ENCODE data around the gene ZFYVE27. TPM values are rescaled to one million over a fixed set of nuclear protein-coding genes. Genes with fewer than 3 reads are reported as not detected.

The ZFYVE27 gene
- total RNA-seq, 4 donors from 2014 or later, result 10.1 to 16.0 (median 13.4) TPM

DNA sequence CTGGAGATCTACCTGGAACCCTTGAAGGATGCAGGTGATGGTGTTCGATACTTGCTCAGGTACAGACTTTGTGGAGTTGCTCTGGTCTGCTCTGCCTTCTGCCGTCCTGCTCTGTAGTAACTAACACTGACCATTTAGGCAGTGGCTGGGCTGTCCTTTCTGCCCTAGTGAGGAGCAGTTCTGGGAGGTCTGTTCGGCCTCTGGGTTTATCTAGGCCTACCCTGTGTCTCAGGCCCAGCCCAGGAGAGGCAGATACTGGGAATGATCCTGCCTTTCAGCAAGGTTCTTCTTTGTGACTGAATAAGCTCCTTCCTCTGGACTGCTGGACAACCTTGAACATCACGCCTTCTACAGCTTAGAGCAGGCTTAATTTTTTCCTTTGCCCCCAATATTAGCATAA, 1.7 kb downstream of the ZFYVE27 start:
- no peaks in the 10 kb centered on the region for H3K9me3 ChIP-seq
- no peak for TF ChIP-seq CTCF (IDR thresholded peaks at IDR 0.05)
- no peak for TF ChIP-seq POLR2A (IDR thresholded peaks at IDR 0.05)
- H3K4me1 ChIP-seq, result peaks cover 9 to 52% (median 17%) of the 10 kb centered on the region in 3 donors
- no peak for DNase-seq
- intact Hi-C loops (cut with DNase I), result loop anchor here (5.0 to 10.0 kb wide), 2 partner anchors 41 to 64 kb away; no protein-coding TSS in a partner anchor
- H3K27ac ChIP-seq, result no peak overlapping the region
- H3K4me3 ChIP-seq, result peak overlapping the region in 1 of 4 donors; percentile 90
- WGBS, 2 donors, result 89 to 97% methylated on average over 3 of the region's 4 CpGs
- H3K36me3 ChIP-seq, result peaks cover 0 to 45% (median 0%) of the 10 kb centered on the region in 3 donors
- no peaks in the 10 kb centered on the region for H3K27me3 ChIP-seq

DNA sequence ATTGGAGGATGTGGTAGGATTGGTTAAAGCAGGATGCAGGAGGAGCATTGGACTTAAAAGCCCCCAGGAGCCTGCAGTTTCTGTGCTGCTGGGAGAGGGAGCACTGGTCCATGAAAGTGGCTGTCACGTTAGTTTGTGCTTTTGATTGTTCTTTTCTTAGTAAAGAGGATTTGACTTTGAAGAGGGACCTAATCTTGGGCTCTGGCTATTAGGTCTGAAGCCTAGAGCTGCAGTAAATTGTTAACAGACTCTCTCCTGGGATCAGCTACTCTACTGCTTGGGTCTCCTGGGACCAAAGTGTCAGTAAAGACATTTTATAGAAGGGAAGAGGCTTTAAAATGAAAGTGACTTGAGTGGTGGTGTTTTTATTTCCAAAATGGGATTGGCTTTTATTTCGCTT, 3.7 kb downstream of the ZFYVE27 start:
- H3K4me1 ChIP-seq, result peaks cover 9 to 52% (median 17%) of the 10 kb centered on the region in 3 donors
- DNase-seq, result no peak
- no peak overlapping the region for H3K4me3 ChIP-seq
- H3K27me3 ChIP-seq, result no peaks in the 10 kb centered on the region
- H3K36me3 ChIP-seq, result peaks cover 0 to 65% (median 6%) of the 10 kb centered on the region in 3 donors
- H3K9me3 ChIP-seq, result no peaks in the 10 kb centered on the region
- TF ChIP-seq CTCF (IDR thresholded peaks at IDR 0.05) (no peak), POLR2A (IDR thresholded peaks at IDR 0.05) (no peak)
- 92% methylated on average over 2 of the region's 2 CpGs for WGBS, 2 donors
- no peak overlapping the region for H3K27ac ChIP-seq
- intact Hi-C loops (cut with DNase I), result no loop called here

- intact Hi-C loops (cut with DNase I), result no loop called here
- peaks cover 8 to 92% (median 22%) of the 10 kb centered on the region in 3 donors for H3K36me3 ChIP-seq
- WGBS, 2 donors, result 67 to 68% methylated on average over 8 to 9 of the region's 10 CpGs
Measured at GRCh38 chr10:97743169-97743943, 6.4 kb downstream of the ZFYVE27 start.

GRCh38 chr10:97744405-97745035, 7.6 kb downstream of the ZFYVE27 start:
- no peak overlapping the region for H3K27ac ChIP-seq
- no peak for TF ChIP-seq POLR2A (IDR thresholded peaks at IDR 0.05)
- TF ChIP-seq CTCF (IDR thresholded peaks at IDR 0.05), result no peak
- H3K27me3 ChIP-seq, result no peaks in the 10 kb centered on the region
- H3K4me3 ChIP-seq, result no peak overlapping the region
- no peaks in the 10 kb centered on the region for H3K9me3 ChIP-seq
- DNase-seq, result no peak
- intact Hi-C loops (cut with DNase I), result no loop called here
- peaks cover 0 to 24% (median 2%) of the 10 kb centered on the region in 3 donors for H3K4me1 ChIP-seq
- peaks cover 13 to 94% (median 23%) of the 10 kb centered on the region in 3 donors for H3K36me3 ChIP-seq
- 87 to 93% methylated on average over 6 to 14 of the region's 15 CpGs for WGBS, 2 donors

More at GRCh38 chr10:97743169-97743943, 6.4 kb downstream of the ZFYVE27 start:
- no peak overlapping the region for H3K27ac ChIP-seq
- peaks cover 3 to 35% (median 6%) of the 10 kb centered on the region in 3 donors for H3K4me1 ChIP-seq
- H3K9me3 ChIP-seq, result no peaks in the 10 kb centered on the region
- H3K4me3 ChIP-seq, result no peak overlapping the region
- no peaks in the 10 kb centered on the region for H3K27me3 ChIP-seq
- TF ChIP-seq CTCF (IDR thresholded peaks at IDR 0.05), result no peak
- no peak for TF ChIP-seq POLR2A (IDR thresholded peaks at IDR 0.05)
- no peak for DNase-seq

- Histone ChIP-seq H3K9me3 (no peaks in the 10 kb centered on the region), H3K27ac (no peak overlapping the region), H3K27me3 (no peaks in the 10 kb centered on the region), H3K4me3 (no peak overlapping the region), H3K4me1 (peaks cover 0 to 10% (median 0%) of the 10 kb centered on the region in 3 donors), H3K36me3 (peaks cover 13 to 100% (median 46%) of the 10 kb centered on the region in 3 donors)
- WGBS, 2 donors, result 86 to 100% methylated on average over 1 of the region's 1 CpG
- no peak for DNase-seq
- TF ChIP-seq POLR2A (IDR thresholded peaks at IDR 0.05) (no peak), CTCF (IDR thresholded peaks at IDR 0.05) (no peak)
- intact Hi-C loops (cut with DNase I), result no loop called here
Measured at GRCh38 chr10:97747573-97747972, 10.6 kb downstream of the ZFYVE27 start.

Data from esophagus squamous epithelium (tissue), 5 donors.